ENCODE data around the gene FOXN3. TPM values are rescaled to one million over a fixed set of nuclear protein-coding genes. Genes with fewer than 3 reads are reported as not detected.
"Not testable (repeated sequence)": the region's sequence is repeated elsewhere in the genome, so short reads cannot be mapped to it uniquely, and the experiment has no call there.

Gene FOXN3
- polyA plus RNA-seq, 4 donors: 22.0 to 47.3 (median 43.3) TPM

DNA sequence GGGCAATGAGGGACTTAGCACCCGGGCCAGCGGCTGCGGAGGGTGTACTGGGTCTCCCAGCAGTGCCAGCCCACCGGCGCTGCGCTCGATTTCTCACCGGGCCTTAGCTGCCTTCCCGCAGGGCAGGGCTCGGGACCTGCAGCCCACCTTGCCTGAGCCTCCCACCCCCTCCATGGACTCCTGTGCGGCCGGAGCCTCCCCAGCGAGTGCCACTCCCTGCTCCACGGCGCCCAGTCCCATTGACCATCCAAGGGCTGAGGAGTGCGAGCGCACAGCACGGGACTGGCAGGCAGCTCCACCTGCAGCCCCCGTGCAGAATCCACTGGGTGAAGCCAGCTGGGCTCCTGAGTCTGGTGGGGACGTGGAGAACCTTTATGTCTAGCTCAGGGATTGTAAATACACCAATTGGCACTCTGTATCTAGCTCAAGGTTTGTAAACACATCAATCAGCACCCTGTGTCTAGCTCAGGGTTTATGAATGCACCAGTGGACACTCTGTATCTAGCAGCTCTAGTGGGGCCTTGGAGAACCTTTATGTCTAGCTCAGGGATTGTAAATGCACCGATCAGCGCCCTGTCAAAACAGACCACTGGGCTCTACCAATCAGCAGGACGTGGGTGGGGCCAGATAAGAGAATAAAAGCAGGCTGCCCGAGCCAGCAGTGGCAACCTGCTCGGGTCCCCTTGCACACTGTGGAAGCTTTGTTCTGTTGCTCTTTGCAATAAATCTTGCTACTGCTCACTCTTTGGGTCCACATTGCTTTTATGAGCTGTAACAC lies 305.1 kb downstream of the FOXN3 start:
- FAIRE-seq; H3K27ac ChIP-seq (ENCODE audit: low read depth in 1 of 3, low read length in 2 of 3); DNase-seq; H3K27me3 ChIP-seq (ENCODE audit: control insufficient read depth in 3 of 3, insufficient read depth in 3 of 3, low read length in 3 of 3); H3K9me3 ChIP-seq (ENCODE audit: control insufficient read depth in 2 of 2, insufficient read depth in 1 of 2, low read depth in 1 of 2, low read length in 1 of 2); H3K36me3 ChIP-seq (ENCODE audit: control insufficient read depth in 3 of 3, insufficient read depth in 2 of 3, low read depth in 1 of 3, low read length in 3 of 3); H3K4me3 ChIP-seq (ENCODE audit: low read depth in 1 of 3, low read length in 3 of 3); H3K4me1 ChIP-seq (ENCODE audit: control insufficient read depth in 3 of 3, insufficient read depth in 2 of 3, low read depth in 1 of 3, low read length in 2 of 3): not testable (repeated sequence)
- WGBS, 3 donors: 65 to 86% (median 67%) methylated on average over 15 to 25 of the region's 25 CpGs

DNA sequence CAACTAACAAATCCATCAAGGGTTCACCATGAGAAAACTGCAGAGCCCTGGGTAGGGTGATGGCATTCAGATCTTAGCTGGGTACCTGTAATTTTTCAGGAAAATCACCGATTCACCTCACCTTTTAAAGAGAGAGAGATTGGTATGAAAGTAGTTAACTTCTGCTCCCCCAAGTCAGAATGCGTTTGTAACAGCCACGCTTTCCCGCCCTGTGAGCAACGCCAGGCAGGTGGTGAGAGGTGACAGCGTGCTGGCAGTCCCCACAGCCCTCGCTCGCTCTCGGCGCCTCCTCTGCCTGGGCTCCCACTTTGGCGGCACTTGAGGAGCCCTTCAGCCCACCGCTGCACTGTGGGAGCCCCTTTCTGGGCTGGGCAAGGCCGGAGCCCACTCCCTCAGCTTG lies 305.8 kb downstream of the FOXN3 start:
- H3K27ac ChIP-seq (ENCODE audit: low read depth in 1 of 3, low read length in 2 of 3); DNase-seq; FAIRE-seq; H3K36me3 ChIP-seq (ENCODE audit: control insufficient read depth in 3 of 3, insufficient read depth in 2 of 3, low read depth in 1 of 3, low read length in 3 of 3); H3K9me3 ChIP-seq (ENCODE audit: control insufficient read depth in 2 of 2, insufficient read depth in 1 of 2, low read depth in 1 of 2, low read length in 1 of 2); H3K4me3 ChIP-seq (ENCODE audit: low read depth in 1 of 3, low read length in 3 of 3); H3K4me1 ChIP-seq (ENCODE audit: control insufficient read depth in 3 of 3, insufficient read depth in 2 of 3, low read depth in 1 of 3, low read length in 2 of 3); H3K27me3 ChIP-seq (ENCODE audit: control insufficient read depth in 3 of 3, insufficient read depth in 3 of 3, low read length in 3 of 3): not testable (repeated sequence)
- WGBS, 3 donors: 93 to 98% (median 96%) methylated on average over 7 to 13 of the region's 13 CpGs

- WGBS, 3 donors: 75 to 88% (median 84%) methylated on average over 9 of the region's 9 CpGs
- H3K4me3 ChIP-seq (ENCODE audit: low read depth in 1 of 3, low read length in 3 of 3): no peak overlapping the region
- H3K9me3 ChIP-seq (ENCODE audit: control insufficient read depth in 2 of 2, insufficient read depth in 1 of 2, low read depth in 1 of 2, low read length in 1 of 2): peaks cover 0 to 3% of the 10 kb centered on the region in 2 donors
- DNase-seq (no peak), FAIRE-seq (no peak)
- no peaks in the 10 kb centered on the region for H3K4me1 ChIP-seq (ENCODE audit: control insufficient read depth in 3 of 3, insufficient read depth in 2 of 3, low read depth in 1 of 3, low read length in 2 of 3)
- no peaks in the 10 kb centered on the region for H3K36me3 ChIP-seq (ENCODE audit: control insufficient read depth in 3 of 3, insufficient read depth in 2 of 3, low read depth in 1 of 3, low read length in 3 of 3)
- no peaks in the 10 kb centered on the region for H3K27me3 ChIP-seq (ENCODE audit: control insufficient read depth in 3 of 3, insufficient read depth in 3 of 3, low read length in 3 of 3)
- H3K27ac ChIP-seq (ENCODE audit: low read depth in 1 of 3, low read length in 2 of 3): no peak overlapping the region
Measured at GRCh38 chr14:89110110-89110509, 306.9 kb downstream of the FOXN3 start.

DNA sequence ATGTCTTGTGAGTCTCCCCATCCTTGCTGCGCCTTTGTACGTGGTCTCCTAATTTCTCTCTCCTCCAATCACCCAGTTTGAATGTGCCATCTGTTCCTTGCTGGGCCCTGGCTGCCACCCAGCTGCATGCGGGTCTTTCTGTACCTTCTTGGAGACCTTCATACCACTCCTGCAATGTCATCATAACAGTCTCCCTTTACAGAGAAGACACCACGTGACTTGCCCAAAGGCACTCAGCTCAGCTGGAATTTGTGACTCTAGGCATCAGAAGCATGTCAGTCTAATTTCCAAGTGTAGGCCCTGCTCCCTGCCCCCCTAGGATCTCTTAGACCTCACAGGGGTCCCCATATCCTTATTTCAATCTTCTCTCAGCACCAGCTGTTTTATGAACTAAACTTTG lies 308.4 kb downstream of the FOXN3 start:
- Histone ChIP-seq H3K4me1 (ENCODE audit: control insufficient read depth in 3 of 3, insufficient read depth in 2 of 3, low read depth in 1 of 3, low read length in 2 of 3) (no peaks in the 10 kb centered on the region), H3K27ac (ENCODE audit: low read depth in 1 of 3, low read length in 2 of 3) (no peak overlapping the region), H3K4me3 (ENCODE audit: low read depth in 1 of 3, low read length in 3 of 3) (no peak overlapping the region), H3K9me3 (ENCODE audit: control insufficient read depth in 2 of 2, insufficient read depth in 1 of 2, low read depth in 1 of 2, low read length in 1 of 2) (peaks cover 0 to 11% of the 10 kb centered on the region in 2 donors), H3K36me3 (ENCODE audit: control insufficient read depth in 3 of 3, insufficient read depth in 2 of 3, low read depth in 1 of 3, low read length in 3 of 3) (no peaks in the 10 kb centered on the region), H3K27me3 (ENCODE audit: control insufficient read depth in 3 of 3, insufficient read depth in 3 of 3, low read length in 3 of 3) (peaks cover 0 to 3% (median 0%) of the 10 kb centered on the region in 3 donors)
- DNase-seq: no peak
- WGBS, 3 donors: 95 to 98% (median 95%) methylated on average over 4 of the region's 4 CpGs
- FAIRE-seq: no peak

DNA sequence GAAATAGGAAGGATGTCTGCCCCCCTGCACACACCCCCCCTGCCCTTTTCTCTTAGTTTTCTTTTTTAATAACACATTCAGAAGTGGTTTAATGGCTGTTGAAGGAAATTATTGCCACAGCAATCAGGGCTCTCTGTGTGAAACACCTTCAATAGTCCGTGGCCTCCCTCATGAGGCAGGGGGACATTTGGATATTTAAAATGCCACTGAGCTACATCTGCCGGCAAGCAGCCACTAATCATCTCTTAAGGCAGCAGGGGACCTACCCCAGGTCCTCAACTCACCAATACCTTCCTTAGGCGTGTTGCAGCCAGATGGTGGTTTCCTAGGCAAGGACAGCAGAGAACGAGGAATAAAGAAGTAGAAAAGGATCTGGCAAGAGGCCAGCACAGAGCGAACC lies 309.4 kb downstream of the FOXN3 start:
- no peak for FAIRE-seq
- WGBS, 3 donors: 68 to 70% (median 68%) methylated on average over 5 of the region's 5 CpGs

More for the DNA sequence above, 309.4 kb downstream of the FOXN3 start:
- Histone ChIP-seq H3K4me1 (ENCODE audit: control insufficient read depth in 3 of 3, insufficient read depth in 2 of 3, low read depth in 1 of 3, low read length in 2 of 3) (no peaks in the 10 kb centered on the region), H3K27ac (ENCODE audit: low read depth in 1 of 3, low read length in 2 of 3) (no peak overlapping the region), H3K9me3 (ENCODE audit: control insufficient read depth in 2 of 2, insufficient read depth in 1 of 2, low read depth in 1 of 2, low read length in 1 of 2) (peaks cover 0 to 8% of the 10 kb centered on the region in 2 donors), H3K27me3 (ENCODE audit: control insufficient read depth in 3 of 3, insufficient read depth in 3 of 3, low read length in 3 of 3) (peaks cover 0 to 3% (median 0%) of the 10 kb centered on the region in 3 donors), H3K4me3 (ENCODE audit: low read depth in 1 of 3, low read length in 3 of 3) (no peak overlapping the region), H3K36me3 (ENCODE audit: control insufficient read depth in 3 of 3, insufficient read depth in 2 of 3, low read depth in 1 of 3, low read length in 3 of 3) (no peaks in the 10 kb centered on the region)
- no peak for DNase-seq

Data from small intestine (tissue), 7 donors.